Right lobe of liver (tissue), 4 donors: ENCODE results near the gene BAG5.

ENCODE experiments used
- POLR2A ChIP-seq: fragments of 450-650 bp; IDR thresholded peaks from one replicate; pipeline ENCODE4 v1.6.1; 2017; ENCODE audit warnings: antibody characterized with exemption, mild to moderate bottlenecking
- TF ChIP-seq, protein P1 (sequence below), 4 donors: fragments of 200-600 bp in 3 of 4; fragments of 450-650 bp in 1 of 4; IDR thresholded peaks; one replicate each; pipeline versions ENCODE4 v1.5.1 to v1.8.0; 2016 to 2022; ENCODE audit warnings: antibody characterized with exemption in 4 of 4, mild to moderate bottlenecking in 2 of 4
- donor health status: DM: no; HTN: no; CAD: no.
- donor health status: DM: no; HTN: no; CAD: no.
- donor health status: DM: no; HTN: yes; CAD: no.

- TF ChIP-seq, protein P1, sequence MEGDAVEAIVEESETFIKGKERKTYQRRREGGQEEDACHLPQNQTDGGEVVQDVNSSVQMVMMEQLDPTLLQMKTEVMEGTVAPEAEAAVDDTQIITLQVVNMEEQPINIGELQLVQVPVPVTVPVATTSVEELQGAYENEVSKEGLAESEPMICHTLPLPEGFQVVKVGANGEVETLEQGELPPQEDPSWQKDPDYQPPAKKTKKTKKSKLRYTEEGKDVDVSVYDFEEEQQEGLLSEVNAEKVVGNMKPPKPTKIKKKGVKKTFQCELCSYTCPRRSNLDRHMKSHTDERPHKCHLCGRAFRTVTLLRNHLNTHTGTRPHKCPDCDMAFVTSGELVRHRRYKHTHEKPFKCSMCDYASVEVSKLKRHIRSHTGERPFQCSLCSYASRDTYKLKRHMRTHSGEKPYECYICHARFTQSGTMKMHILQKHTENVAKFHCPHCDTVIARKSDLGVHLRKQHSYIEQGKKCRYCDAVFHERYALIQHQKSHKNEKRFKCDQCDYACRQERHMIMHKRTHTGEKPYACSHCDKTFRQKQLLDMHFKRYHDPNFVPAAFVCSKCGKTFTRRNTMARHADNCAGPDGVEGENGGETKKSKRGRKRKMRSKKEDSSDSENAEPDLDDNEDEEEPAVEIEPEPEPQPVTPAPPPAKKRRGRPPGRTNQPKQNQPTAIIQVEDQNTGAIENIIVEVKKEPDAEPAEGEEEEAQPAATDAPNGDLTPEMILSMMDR (IDR thresholded peaks at IDR 0.05) = no peak
- TF ChIP-seq POLR2A = no peak
These were observed 25.8 kb downstream of the BAG5 start for GRCh38 chr14:103536693-103537092.
